NB4 (cell line): ENCODE data around the gene MBNL2.

Source experiments
- CTCF ChIP-seq: IDR thresholded peaks from one replicate; pipeline ENCODE4 v1.5.1; 2012; ENCODE audit warnings: low read depth, low read length
- POLR2A ChIP-seq: IDR thresholded peaks from 2 replicates; pipeline ENCODE4 v1.6.1; 2011; ENCODE audit warnings: mild to moderate bottlenecking; ENCODE audit not compliant: insufficient read length; ENCODE audit errors: extremely low read depth

- no peak for TF ChIP-seq POLR2A
- no peak for TF ChIP-seq CTCF
Observed at GRCh38 chr13:97329331-97329730, 107.2 kb downstream of the MBNL2 start.
